Subcutaneous preadipocyte (primary cell): ENCODE measurements around the gene IL15RA. TPM values are rescaled to one million over a fixed set of nuclear protein-coding genes. Genes with fewer than 3 reads are reported as not detected.

Experiments used
- small RNA-seq: library from RNA; depleted of rRNA; stranded (forward); fragments of <200 nt; gene quantifications from one replicate; pipeline ENCODE3, GENCODE V24; 2012
- total RNA-seq: library from RNA; depleted of rRNA; stranded (reverse); fragments of >200 nt; gene quantifications from 2 replicates; pipeline ENCODE4 v1.2.3, GENCODE V29; 2012

Gene IL15RA
- 4.5 and 9.9 TPM in 2 replicates for total RNA-seq

GRCh38 chr10:5977471-5978229, at the start of gene IL15RA:
TSS of gene IL15RA (minus strand) at chr10:5977543. CDS start at chr10:5977492, 51 bp downstream.

Small RNA genes within 50 kb of the gene (small RNA-seq; reads per million reads assigned to genes)
- gene RF00397: not detected

Other genes with a start within 250 kb of the IL15RA start
- gene GDI2, start 164.1 kb downstream of the IL15RA start, total RNA-seq: 575 and 624 TPM in 2 replicates
- 7.7 and 10.6 TPM in 2 replicates for gene ANKRD16, start 87.7 kb downstream of the IL15RA start, total RNA-seq
- gene FBH1, start 87.3 kb downstream of the IL15RA start, total RNA-seq: 79.2 and 80.1 TPM in 2 replicates
- gene IL2RA, start 84.8 kb upstream of the IL15RA start, total RNA-seq: not detected in 2 replicates
- 29.0 and 35.4 TPM in 2 replicates for gene RBM17, start 111.5 kb upstream of the IL15RA start, total RNA-seq
- 6.2 and 16.0 TPM in 2 replicates for gene PFKFB3, start 225.4 kb upstream of the IL15RA start, total RNA-seq